Right lobe of liver (tissue), 6 donors: ENCODE results near the gene KIAA1671. TPM values are rescaled to one million over a fixed set of nuclear protein-coding genes. Genes with fewer than 3 reads are reported as not detected.

Experiments used
- ATAC-seq, 4 donors: fragments of 200-7000 bp; cut with Tn5 transposase; one replicate each; pipeline ENCODE4 v1.9.1; 2020; ENCODE audit warnings: mild to moderate bottlenecking in 4 of 4, moderate library complexity in 4 of 4
- DNase-seq, 3 donors: peaks; one replicate each; pipeline ENCODE4 v3.0.0-alpha.2; 2020
- H3K27ac ChIP-seq, 3 donors: fragments of 200-600 bp; one replicate each; pipeline ENCODE4 v1.8.0; 2022
- H3K27me3 ChIP-seq, 2 donors: fragments of 200-600 bp; one replicate each; pipeline ENCODE4 v1.8.0; 2022
- H3K36me3 ChIP-seq, 4 donors: fragments of 200-600 bp; sonication (generic) in 1 of 4; one replicate each; pipeline versions ENCODE4 v1.5.1 to v1.8.0; 2017 to 2022; ENCODE audit warnings: control low read depth in 1 of 4
- H3K4me1 ChIP-seq, 4 donors: fragments of 200-600 bp; sonication (generic) in 1 of 4; one replicate each; pipeline versions ENCODE4 v1.5.1 to v1.8.0; 2017 to 2022; ENCODE audit warnings: control low read depth in 1 of 4
- H3K4me3 ChIP-seq, 3 donors: fragments of 200-600 bp; one replicate each; pipeline ENCODE4 v1.8.0; 2022
- H3K9me3 ChIP-seq, 4 donors: fragments of 200-600 bp; sonication (generic) in 1 of 4; one replicate each; pipeline versions ENCODE4 v1.5.1 to v1.8.0; 2017 to 2022; ENCODE audit warnings: control low read depth in 1 of 4
- CTCF ChIP-seq, 4 donors: fragments of 200-600 bp in 3 of 4; fragments of 450-650 bp in 1 of 4; IDR thresholded peaks; one replicate each; pipeline versions ENCODE4 v1.5.1 to v1.8.0; 2016 to 2022; ENCODE audit warnings: antibody characterized with exemption in 4 of 4, mild to moderate bottlenecking in 2 of 4
- POLR2A ChIP-seq: fragments of 450-650 bp; IDR thresholded peaks from one replicate; pipeline ENCODE4 v1.6.1; 2017; ENCODE audit warnings: antibody characterized with exemption, mild to moderate bottlenecking
- WGBS: methylation state at CpG from one replicate; pipeline ENCODE4 v1.1.6; 2018; ENCODE audit warnings: low coverage, low lambda C conversion rate; ENCODE audit not compliant: insufficient coverage; ENCODE audit errors: missing lambda C conversion rate; 5-methylcytosine and 5-hydroxymethylcytosine counted together
- intact Hi-C, 2 donors: fragments of 100-400 bp; cut with DNase I; formaldehyde crosslinking; loops; one replicate each; pipeline versions ENCODE4 v1.11.2 to v1.14.1; 2022
- total RNA-seq, 6 experiments: library from RNA; depleted of rRNA in 2 of 6; stranded (reverse); fragments of >200 nt in 2 of 6; fragmentation: NEBNext Ultra II Directional in 3 of 6; extraction: Animal tissue kit (Norgen Biotek cat#: 25700) in 3 of 6; gene quantifications; one replicate each; pipeline versions ENCODE4 v1.1.0 to v1.2.4, GENCODE V29; 2016 to 2023
- donor health status: DM: no; HTN: yes; CAD: no.
- donor health status: DM: no; HTN: no; CAD: no.
- donor health status: DM: no; HTN: no; CAD: no.
- donor health status: DM: no; HTN: yes; CAD: no.
- donor health status: DM: no; HTN: yes; CAD: no.

KIAA1671 gene
- total RNA-seq, 6 experiments from 2014 or later = 31.1 to 56.6 (median 39.2) TPM

- TF ChIP-seq CTCF (IDR thresholded peaks at IDR 0.05) = no peak
- TF ChIP-seq POLR2A = no peak
- intact Hi-C loops = no loop called here
- ATAC-seq (no peak), DNase-seq (no peak)
- H3K27me3 ChIP-seq = no peaks in the 10 kb centered on the region
- no peaks in the 10 kb centered on the region for H3K36me3 ChIP-seq
- no peaks in the 10 kb centered on the region for H3K4me1 ChIP-seq
- no peak overlapping the region for H3K27ac ChIP-seq
- no peaks in the 10 kb centered on the region for H3K9me3 ChIP-seq
- 61% methylated on average over 3 of the region's 3 CpGs for WGBS
- H3K4me3 ChIP-seq = no peak overlapping the region
Observed at GRCh38 chr22:24926428-24926725, 26.1 kb upstream of the KIAA1671 start.

- H3K36me3 ChIP-seq = no peaks in the 10 kb centered on the region
- H3K9me3 ChIP-seq = no peaks in the 10 kb centered on the region
- ATAC-seq = peak in 1 of 4 donors; percentile 82
- DNase-seq = no peak
- H3K27me3 ChIP-seq = no peaks in the 10 kb centered on the region
- TF ChIP-seq CTCF (IDR thresholded peaks at IDR 0.05) (no peak), POLR2A (no peak)
- no peak overlapping the region for H3K27ac ChIP-seq
- no peak overlapping the region for H3K4me3 ChIP-seq
- WGBS = 88% methylated on average over 1 of the region's 1 CpG
- H3K4me1 ChIP-seq = no peaks in the 10 kb centered on the region
- intact Hi-C loops = no loop called here
Observed at GRCh38 chr22:24926849-24927579, 25.5 kb upstream of the KIAA1671 start.

- WGBS = 68% methylated on average over 3 of the region's 7 CpGs
- Histone ChIP-seq H3K4me1 (no peaks in the 10 kb centered on the region), H3K9me3 (no peaks in the 10 kb centered on the region), H3K27me3 (no peaks in the 10 kb centered on the region), H3K4me3 (no peak overlapping the region), H3K27ac (no peak overlapping the region), H3K36me3 (no peaks in the 10 kb centered on the region)
- ATAC-seq = no peak
- no peak for TF ChIP-seq CTCF (IDR thresholded peaks at IDR 0.05)
- no peak for TF ChIP-seq POLR2A
- DNase-seq = no peak
- intact Hi-C loops = no loop called here
Observed at GRCh38 chr22:24928322-24928721, 24.2 kb upstream of the KIAA1671 start.

GRCh38 chr22:24930678-24931077 lies 21.8 kb upstream of the KIAA1671 start:
- H3K4me3 ChIP-seq = no peak overlapping the region

More at GRCh38 chr22:24930678-24931077, 21.8 kb upstream of the KIAA1671 start:
- no peak for TF ChIP-seq CTCF (IDR thresholded peaks at IDR 0.05)
- TF ChIP-seq POLR2A = no peak
- ATAC-seq (no peak), DNase-seq (no peak)
- 61% methylated on average over 3 of the region's 3 CpGs for WGBS
- Histone ChIP-seq H3K27ac (no peak overlapping the region), H3K4me1 (no peaks in the 10 kb centered on the region), H3K9me3 (no peaks in the 10 kb centered on the region), H3K36me3 (no peaks in the 10 kb centered on the region), H3K27me3 (no peaks in the 10 kb centered on the region)
- intact Hi-C loops = no loop called here
